Measurements from ENCODE around the gene CERS4. TPM values are rescaled to one million over a fixed set of nuclear protein-coding genes. Genes with fewer than 3 reads are reported as not detected.
"Not testable (repeated sequence)": the region's sequence is repeated elsewhere in the genome, so short reads cannot be mapped to it uniquely, and the experiment has no call there.

The CERS4 gene
- total RNA-seq, 4 donors from 2014 or later, result 21.0 to 51.7 (median 29.2) TPM

DNA sequence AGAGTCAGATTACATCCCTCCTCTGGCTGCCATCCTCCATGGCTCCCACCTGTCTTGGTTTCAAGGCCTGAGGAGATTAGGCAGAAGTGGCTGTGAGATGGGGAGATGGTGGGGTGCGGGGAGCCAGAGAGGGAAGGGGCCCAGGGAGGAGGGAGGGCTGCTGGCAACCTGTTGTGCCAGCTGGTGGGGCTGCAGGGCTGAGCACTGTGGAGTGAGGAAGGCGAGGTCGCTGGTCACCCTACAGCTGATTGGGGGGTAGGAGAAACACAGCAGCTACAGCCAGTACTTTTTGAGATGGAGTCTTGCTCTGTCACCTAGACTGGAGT lies 50.7 kb downstream of the CERS4 start:
- WGBS, result 90% methylated on average over 3 of the region's 3 CpGs
- no peaks in the 10 kb centered on the region for H3K9me3 ChIP-seq
- intact Hi-C loops (cut with DNase I), result loop anchor here (10.0 kb wide), 2 partner anchors 255 to 315 kb away; partner anchors contain the start of genes ELAVL1 and TIMM44
- no peaks in the 10 kb centered on the region for H3K27me3 ChIP-seq
- H3K36me3 ChIP-seq, result peaks cover 19 to 62% (median 56%) of the 10 kb centered on the region in 4 donors
- H3K27ac ChIP-seq (replicated peaks in 1 of 4), result no peak overlapping the region
- no peak for TF ChIP-seq POLR2A (IDR thresholded peaks at IDR 0.05; ENCODE audit: low read depth)
- TF ChIP-seq, protein P1, sequence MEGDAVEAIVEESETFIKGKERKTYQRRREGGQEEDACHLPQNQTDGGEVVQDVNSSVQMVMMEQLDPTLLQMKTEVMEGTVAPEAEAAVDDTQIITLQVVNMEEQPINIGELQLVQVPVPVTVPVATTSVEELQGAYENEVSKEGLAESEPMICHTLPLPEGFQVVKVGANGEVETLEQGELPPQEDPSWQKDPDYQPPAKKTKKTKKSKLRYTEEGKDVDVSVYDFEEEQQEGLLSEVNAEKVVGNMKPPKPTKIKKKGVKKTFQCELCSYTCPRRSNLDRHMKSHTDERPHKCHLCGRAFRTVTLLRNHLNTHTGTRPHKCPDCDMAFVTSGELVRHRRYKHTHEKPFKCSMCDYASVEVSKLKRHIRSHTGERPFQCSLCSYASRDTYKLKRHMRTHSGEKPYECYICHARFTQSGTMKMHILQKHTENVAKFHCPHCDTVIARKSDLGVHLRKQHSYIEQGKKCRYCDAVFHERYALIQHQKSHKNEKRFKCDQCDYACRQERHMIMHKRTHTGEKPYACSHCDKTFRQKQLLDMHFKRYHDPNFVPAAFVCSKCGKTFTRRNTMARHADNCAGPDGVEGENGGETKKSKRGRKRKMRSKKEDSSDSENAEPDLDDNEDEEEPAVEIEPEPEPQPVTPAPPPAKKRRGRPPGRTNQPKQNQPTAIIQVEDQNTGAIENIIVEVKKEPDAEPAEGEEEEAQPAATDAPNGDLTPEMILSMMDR (IDR thresholded peaks at IDR 0.05), result no peak
- no peak for TF ChIP-seq EP300 (IDR thresholded peaks at IDR 0.05)
- TF ChIP-seq POLR2AphosphoS5 (IDR thresholded peaks at IDR 0.05), result no peak
- DNase-seq (ENCODE audit: extremely low spot score), result no peak
- H3K4me1 ChIP-seq, result no peaks in the 10 kb centered on the region
- no peak overlapping the region for H3K4me3 ChIP-seq

- WGBS, result 92% methylated on average over 9 of the region's 9 CpGs
- no peak for DNase-seq (ENCODE audit: extremely low spot score)
- TF ChIP-seq POLR2AphosphoS5 (IDR thresholded peaks at IDR 0.05) (no peak), POLR2A (IDR thresholded peaks at IDR 0.05; ENCODE audit: low read depth) (no peak), EP300 (IDR thresholded peaks at IDR 0.05) (no peak)
- TF ChIP-seq, protein P1 (IDR thresholded peaks at IDR 0.05), result no peak
Observed at GRCh38 chr19:8261347-8261746, 52.2 kb downstream of the CERS4 start.

GRCh38 chr19:8261881-8262280 lies 52.7 kb downstream of the CERS4 start:
- no peak overlapping the region for H3K4me3 ChIP-seq
- no peak for DNase-seq (ENCODE audit: extremely low spot score)
- H3K4me1 ChIP-seq, result no peaks in the 10 kb centered on the region
- H3K36me3 ChIP-seq, result peaks cover 2 to 45% (median 36%) of the 10 kb centered on the region in 4 donors
- H3K27me3 ChIP-seq, result no peaks in the 10 kb centered on the region
- H3K27ac ChIP-seq (replicated peaks in 1 of 4), result no peak overlapping the region
- TF ChIP-seq, protein P1 (IDR thresholded peaks at IDR 0.05), result no peak
- TF ChIP-seq POLR2AphosphoS5 (IDR thresholded peaks at IDR 0.05) (no peak), EP300 (IDR thresholded peaks at IDR 0.05) (no peak)
- 92% methylated on average over 8 of the region's 14 CpGs for WGBS
- intact Hi-C loops (cut with DNase I), result no loop called here
- no peaks in the 10 kb centered on the region for H3K9me3 ChIP-seq

More at GRCh38 chr19:8261347-8261746, 52.2 kb downstream of the CERS4 start:
- Histone ChIP-seq H3K27me3 (no peaks in the 10 kb centered on the region), H3K9me3 (no peaks in the 10 kb centered on the region), H3K27ac (replicated peaks in 1 of 4) (no peak overlapping the region), H3K36me3 (peaks cover 6 to 50% (median 42%) of the 10 kb centered on the region in 4 donors), H3K4me3 (no peak overlapping the region), H3K4me1 (no peaks in the 10 kb centered on the region)
- intact Hi-C loops (cut with DNase I), result no loop called here

DNA sequence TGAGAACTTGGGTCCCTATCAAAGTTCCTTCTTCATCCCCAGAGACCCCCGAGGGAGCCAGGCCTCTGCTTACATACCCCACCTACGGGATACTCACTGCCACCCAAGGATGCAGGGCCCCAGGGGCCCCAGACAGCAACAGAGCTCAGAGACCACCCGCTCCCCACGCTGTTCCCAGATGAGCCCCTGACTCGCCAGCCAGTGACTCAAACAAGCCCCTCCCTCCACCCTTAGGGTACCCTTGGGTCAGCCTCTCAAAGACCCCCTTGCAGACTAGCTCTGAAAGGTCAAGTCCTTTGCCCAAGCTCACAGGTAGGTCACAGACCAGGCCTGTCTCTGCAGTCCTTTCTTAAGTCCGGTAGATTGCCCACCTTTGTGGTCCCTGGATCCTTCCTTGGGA lies 53.3 kb downstream of the CERS4 start:
- Histone ChIP-seq H3K27ac (replicated peaks in 1 of 4) (no peak overlapping the region), H3K27me3 (peaks cover 0 to 2% (median 0%) of the 10 kb centered on the region in 4 donors), H3K36me3 (peaks cover 0 to 39% (median 31%) of the 10 kb centered on the region in 4 donors), H3K4me3 (no peak overlapping the region), H3K4me1 (no peaks in the 10 kb centered on the region), H3K9me3 (no peaks in the 10 kb centered on the region)
- intact Hi-C loops (cut with DNase I), result no loop called here
- 94% methylated on average over 5 of the region's 6 CpGs for WGBS
- DNase-seq (ENCODE audit: extremely low spot score), result no peak
- TF ChIP-seq, protein P1 (IDR thresholded peaks at IDR 0.05), result no peak
- no peak for TF ChIP-seq EP300 (IDR thresholded peaks at IDR 0.05)
- TF ChIP-seq POLR2A (IDR thresholded peaks at IDR 0.05; ENCODE audit: low read depth), result no peak

DNA sequence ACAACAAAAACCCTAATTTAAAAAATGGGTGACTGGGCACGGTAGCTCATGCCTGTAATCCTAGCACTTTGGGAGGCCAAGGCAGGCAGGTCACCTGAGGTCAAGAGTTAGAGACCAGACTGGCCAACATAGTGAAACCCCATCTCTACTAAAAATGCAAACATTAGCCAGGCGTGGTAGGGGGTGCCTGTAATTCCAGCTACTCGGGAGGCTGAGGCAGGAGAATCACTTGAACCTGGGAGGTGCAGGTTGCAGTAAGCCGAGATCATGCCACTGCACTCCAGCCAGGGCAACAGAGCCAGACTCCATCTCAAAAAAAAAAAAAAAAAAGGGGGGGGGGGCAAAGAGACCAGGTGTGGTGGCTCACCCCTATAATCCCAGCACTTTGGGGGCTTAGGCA lies 55.1 kb downstream of the CERS4 start:
- H3K9me3 ChIP-seq; DNase-seq (ENCODE audit: extremely low spot score); H3K27ac ChIP-seq (replicated peaks in 1 of 4); H3K4me3 ChIP-seq; H3K27me3 ChIP-seq; intact Hi-C loops (cut with DNase I): not testable (repeated sequence)
- H3K36me3 ChIP-seq, result peaks cover 0 to 24% (median 21%) of the 10 kb centered on the region in 4 donors
- H3K4me1 ChIP-seq, result peaks cover under 1 to 11% (median 9%) of the 10 kb centered on the region in 4 donors
- 95% methylated on average over 4 of the region's 4 CpGs for WGBS

All from esophagus muscularis mucosa (tissue), 4 donors.